ENCODE data around the gene PREX1.

- TF ChIP-seq CTCF (optimal IDR thresholded peaks at IDR 0.05 in 1 of 3, IDR thresholded peaks at IDR 0.05 in 1 of 3, conservative IDR thresholded peaks at IDR 0.05 in 1 of 3; ENCODE audit: extremely low read depth in 1 of 3, insufficient read depth in 2 of 3, low read length in 3 of 3) (no peak), EZH2 (IDR thresholded peaks at IDR 0.05; ENCODE audit: low read length) (no peak)
These were observed 146.5 kb downstream of the PREX1 start for GRCh38 chr20:48681201-48681872.
